OCI-LY3 (cell line): ENCODE results near the gene KDM4C.

ENCODE experiments used
- EZH2phosphoT487 ChIP-seq: fragments of 200-600 bp; shearing (Covaris generic); IDR thresholded peaks from 2 replicates; pipeline ENCODE4 v1.6.1; 2018; ENCODE audit warnings: antibody characterized with exemption, mixed run types, low read depth
- TF ChIP-seq, protein P1 (sequence below): fragments of 200-600, 300-600 bp; sonication (generic); IDR thresholded peaks from 2 replicates; pipeline ENCODE4 v1.5.1; 2014; ENCODE audit warnings: antibody characterized with exemption, low read length, low read depth

DNA sequence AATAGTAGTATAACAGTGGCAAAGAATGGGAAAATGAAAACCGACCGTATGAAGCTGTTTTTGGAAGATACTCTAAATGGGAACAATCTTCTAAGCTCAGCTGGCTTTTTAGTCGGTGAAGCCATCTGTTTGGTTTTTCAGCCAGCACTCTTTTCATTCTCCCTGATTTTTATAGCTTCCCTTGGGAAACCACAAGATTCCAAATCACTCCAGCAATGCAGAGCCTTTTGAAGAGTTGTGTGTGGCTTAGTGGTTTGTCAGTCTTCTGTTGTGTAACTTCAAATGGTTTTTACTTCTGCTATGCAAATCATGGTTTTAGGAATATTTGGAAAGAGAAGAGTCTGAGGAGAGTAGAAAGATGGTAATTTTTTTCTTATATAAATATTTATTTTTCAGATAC is 180.7 kb downstream of the KDM4C start:
- TF ChIP-seq, protein P1, sequence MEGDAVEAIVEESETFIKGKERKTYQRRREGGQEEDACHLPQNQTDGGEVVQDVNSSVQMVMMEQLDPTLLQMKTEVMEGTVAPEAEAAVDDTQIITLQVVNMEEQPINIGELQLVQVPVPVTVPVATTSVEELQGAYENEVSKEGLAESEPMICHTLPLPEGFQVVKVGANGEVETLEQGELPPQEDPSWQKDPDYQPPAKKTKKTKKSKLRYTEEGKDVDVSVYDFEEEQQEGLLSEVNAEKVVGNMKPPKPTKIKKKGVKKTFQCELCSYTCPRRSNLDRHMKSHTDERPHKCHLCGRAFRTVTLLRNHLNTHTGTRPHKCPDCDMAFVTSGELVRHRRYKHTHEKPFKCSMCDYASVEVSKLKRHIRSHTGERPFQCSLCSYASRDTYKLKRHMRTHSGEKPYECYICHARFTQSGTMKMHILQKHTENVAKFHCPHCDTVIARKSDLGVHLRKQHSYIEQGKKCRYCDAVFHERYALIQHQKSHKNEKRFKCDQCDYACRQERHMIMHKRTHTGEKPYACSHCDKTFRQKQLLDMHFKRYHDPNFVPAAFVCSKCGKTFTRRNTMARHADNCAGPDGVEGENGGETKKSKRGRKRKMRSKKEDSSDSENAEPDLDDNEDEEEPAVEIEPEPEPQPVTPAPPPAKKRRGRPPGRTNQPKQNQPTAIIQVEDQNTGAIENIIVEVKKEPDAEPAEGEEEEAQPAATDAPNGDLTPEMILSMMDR: no peak
- no peak for TF ChIP-seq EZH2phosphoT487
